DND-41 (cell line): ENCODE data around the gene SKIC8.

Experiments
- ATAC-seq: fragments of 200-7000 bp; cut with Tn5 transposase; 3 replicates; pipeline ENCODE4 v1.9.1; 2021; ENCODE audit warnings: low read depth; ENCODE audit not compliant: insufficient read depth
- DNase-seq: peaks from one replicate; pipeline ENCODE4 v3.0.0-alpha.2; 2020
- H2AFZ ChIP-seq: 2 replicates; pipeline ENCODE4 v1.6.0; 2012; ENCODE audit warnings: low read depth, low read length
- H3K27ac ChIP-seq: 2 replicates; pipeline ENCODE4 v1.5.1; 2012; ENCODE audit warnings: low read length, inconsistent platforms
- H3K27me3 ChIP-seq: fragments of 200-600 bp; sonication (generic); 2 replicates; pipeline ENCODE4 v1.6.0; 2012; ENCODE audit warnings: low read length, mild to moderate bottlenecking, inconsistent platforms; ENCODE audit not compliant: insufficient read depth, poor library complexity
- H3K36me3 ChIP-seq: 2 replicates; pipeline ENCODE4 v1.5.1; 2012; ENCODE audit warnings: low read length, inconsistent platforms; ENCODE audit not compliant: insufficient read depth
- H3K4me1 ChIP-seq: 2 replicates; pipeline ENCODE4 v1.5.1; 2012; ENCODE audit warnings: mild to moderate bottlenecking, low read length; ENCODE audit not compliant: insufficient read depth
- H3K4me2 ChIP-seq: 2 replicates; pipeline ENCODE4 v1.6.0; 2012; ENCODE audit warnings: mild to moderate bottlenecking, moderate library complexity, low read length, inconsistent platforms; ENCODE audit not compliant: insufficient read depth
- H3K4me3 ChIP-seq, 2 experiments: fragments of 200-600 bp in 1 of 2; shearing (Covaris generic) in 1 of 2; 2 replicates each; pipeline ENCODE4 v1.5.1; 2012 to 2016; ENCODE audit warnings: inconsistent platforms in 2 of 2, low read length in 2 of 2, mild to moderate bottlenecking in 2 of 2, low read depth in 1 of 2, moderate library complexity in 1 of 2
- H3K79me2 ChIP-seq: 2 replicates; pipeline ENCODE4 v1.6.0; 2012; ENCODE audit warnings: low read length, inconsistent platforms; ENCODE audit not compliant: insufficient read depth
- H3K9ac ChIP-seq: 2 replicates; pipeline ENCODE4 v1.6.0; 2012; ENCODE audit warnings: low read depth, mild to moderate bottlenecking, inconsistent platforms, low read length, moderate library complexity
- H3K9me3 ChIP-seq: 2 replicates; pipeline ENCODE4 v1.5.1; 2012; ENCODE audit warnings: low read length, moderate library complexity, mild to moderate bottlenecking, inconsistent platforms; ENCODE audit not compliant: insufficient read depth, severe bottlenecking
- H4K20me1 ChIP-seq: 2 replicates; pipeline ENCODE4 v1.6.0; 2012; ENCODE audit warnings: low read length; ENCODE audit not compliant: insufficient read depth
- EZH2 ChIP-seq: IDR thresholded peaks from 3 replicates; pipeline ENCODE4 v1.6.1; 2012; ENCODE audit warnings: borderline replicate concordance, low read depth, mild to moderate bottlenecking, moderate library complexity, low read length, inconsistent platforms; ENCODE audit not compliant: severe bottlenecking
- TF ChIP-seq, protein P1 (sequence below): IDR thresholded peaks from 2 replicates; pipeline ENCODE4 v1.5.1; 2012; ENCODE audit warnings: borderline replicate concordance, low read length, moderate library complexity, mild to moderate bottlenecking; ENCODE audit not compliant: poor library complexity, severe bottlenecking; ENCODE audit errors: extremely low read depth

Gene SKIC8

DNA sequence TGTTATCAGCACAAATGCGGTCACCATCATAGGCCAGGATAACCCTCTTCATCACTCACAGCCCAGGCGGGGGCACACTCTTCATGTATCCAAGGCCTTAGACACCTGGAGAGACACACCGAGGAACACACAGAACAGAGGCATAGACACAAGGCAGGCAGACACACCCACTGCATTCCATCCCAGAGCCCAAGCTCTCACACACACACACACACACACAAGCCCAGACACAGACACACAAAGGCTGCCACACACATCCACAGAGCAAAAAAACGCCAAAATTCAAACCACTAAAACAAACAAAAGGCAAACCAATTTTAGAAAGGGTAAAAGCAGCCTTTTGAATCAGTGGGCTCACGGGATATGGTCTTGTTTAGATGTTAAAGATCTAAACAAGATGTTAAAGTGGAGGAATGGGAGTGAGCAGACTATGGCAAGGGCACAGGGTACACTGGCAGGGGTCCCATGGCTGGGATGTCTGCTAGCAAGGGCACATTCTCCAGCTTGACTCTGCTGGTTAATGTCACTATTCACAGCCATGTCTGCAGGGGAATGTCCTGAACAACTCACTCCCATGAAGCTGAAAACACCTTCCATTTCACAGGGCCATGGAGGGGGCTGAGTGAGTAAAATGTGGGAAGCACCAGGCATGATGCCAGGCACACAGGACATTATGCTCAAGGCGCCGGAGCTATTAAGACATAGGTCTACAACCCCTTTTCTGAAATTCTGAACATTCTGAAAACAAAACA, 25.9 kb upstream of the SKIC8 start:
- Histone ChIP-seq H3K9me3 (no peaks in the 10 kb centered on the region), H3K4me2 (no peak overlapping the region), H4K20me1 (no peaks in the 10 kb centered on the region), H3K4me3 (no peak overlapping the region), H3K27ac (no peak overlapping the region), H3K79me2 (no peaks in the 10 kb centered on the region), H3K9ac (no peak overlapping the region), H3K36me3 (no peaks in the 10 kb centered on the region), H3K27me3 (peaks cover 2% of the 10 kb centered on the region), H3K4me1 (no peaks in the 10 kb centered on the region), H2AFZ (no peak overlapping the region)
- no peak for DNase-seq
- TF ChIP-seq, protein P1, sequence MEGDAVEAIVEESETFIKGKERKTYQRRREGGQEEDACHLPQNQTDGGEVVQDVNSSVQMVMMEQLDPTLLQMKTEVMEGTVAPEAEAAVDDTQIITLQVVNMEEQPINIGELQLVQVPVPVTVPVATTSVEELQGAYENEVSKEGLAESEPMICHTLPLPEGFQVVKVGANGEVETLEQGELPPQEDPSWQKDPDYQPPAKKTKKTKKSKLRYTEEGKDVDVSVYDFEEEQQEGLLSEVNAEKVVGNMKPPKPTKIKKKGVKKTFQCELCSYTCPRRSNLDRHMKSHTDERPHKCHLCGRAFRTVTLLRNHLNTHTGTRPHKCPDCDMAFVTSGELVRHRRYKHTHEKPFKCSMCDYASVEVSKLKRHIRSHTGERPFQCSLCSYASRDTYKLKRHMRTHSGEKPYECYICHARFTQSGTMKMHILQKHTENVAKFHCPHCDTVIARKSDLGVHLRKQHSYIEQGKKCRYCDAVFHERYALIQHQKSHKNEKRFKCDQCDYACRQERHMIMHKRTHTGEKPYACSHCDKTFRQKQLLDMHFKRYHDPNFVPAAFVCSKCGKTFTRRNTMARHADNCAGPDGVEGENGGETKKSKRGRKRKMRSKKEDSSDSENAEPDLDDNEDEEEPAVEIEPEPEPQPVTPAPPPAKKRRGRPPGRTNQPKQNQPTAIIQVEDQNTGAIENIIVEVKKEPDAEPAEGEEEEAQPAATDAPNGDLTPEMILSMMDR = no peak
- TF ChIP-seq EZH2 = no peak
- no peak for ATAC-seq

DNA sequence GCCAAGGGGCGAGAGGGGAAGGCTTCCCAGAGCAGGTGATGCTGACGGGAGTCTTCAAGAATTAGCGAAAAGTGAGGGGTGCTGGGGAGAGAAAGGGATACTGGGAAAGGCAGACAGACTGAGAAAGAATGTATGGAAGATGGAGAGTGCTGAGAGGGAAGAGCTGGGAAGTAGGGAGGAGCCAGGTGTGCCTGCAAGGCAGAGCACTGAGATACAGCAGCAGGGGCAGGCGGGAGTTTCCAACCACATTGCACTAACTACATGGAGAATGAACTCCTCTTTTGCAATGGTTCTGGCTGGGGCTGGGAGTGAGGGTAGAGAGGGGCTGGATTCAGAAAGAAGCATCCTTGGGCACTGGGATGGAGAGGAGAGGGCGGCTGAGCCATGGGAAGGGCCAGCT, 24.7 kb upstream of the SKIC8 start:
- no peak overlapping the region for H3K27ac ChIP-seq
- H4K20me1 ChIP-seq = no peaks in the 10 kb centered on the region
- ATAC-seq = no peak
- no peak overlapping the region for H3K9ac ChIP-seq
- H3K4me1 ChIP-seq = no peaks in the 10 kb centered on the region
- no peaks in the 10 kb centered on the region for H3K9me3 ChIP-seq
- H3K79me2 ChIP-seq = no peaks in the 10 kb centered on the region
- H2AFZ ChIP-seq = no peak overlapping the region
- DNase-seq = no peak
- peaks cover 2% of the 10 kb centered on the region for H3K27me3 ChIP-seq
- no peak for TF ChIP-seq EZH2
- TF ChIP-seq, protein P1 = no peak
- H3K4me3 ChIP-seq = no peak overlapping the region
- no peaks in the 10 kb centered on the region for H3K36me3 ChIP-seq
- no peak overlapping the region for H3K4me2 ChIP-seq

DNA sequence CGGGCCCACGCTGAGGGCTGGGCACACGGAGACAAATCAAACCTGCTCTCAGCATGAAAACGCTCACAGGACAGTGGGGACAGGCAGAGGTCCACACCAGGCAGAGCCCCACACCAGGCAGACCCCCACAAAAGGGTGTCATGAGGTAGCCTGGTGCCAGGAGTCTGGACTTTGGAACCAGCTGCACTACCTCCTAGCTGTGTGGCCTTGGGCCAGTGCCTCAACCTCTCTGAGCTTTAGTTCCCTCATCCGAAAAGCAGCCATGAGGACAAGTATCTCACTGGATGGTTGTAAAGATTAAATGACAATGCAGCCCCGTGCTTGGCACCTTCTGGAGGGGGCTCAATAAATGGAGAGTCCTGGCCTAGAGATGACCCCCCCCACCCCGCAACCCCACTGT, 24.3 kb upstream of the SKIC8 start:
- TF ChIP-seq, protein P1 = no peak
- no peak for TF ChIP-seq EZH2
- H2AFZ ChIP-seq = no peak overlapping the region

More for the DNA sequence above, 24.3 kb upstream of the SKIC8 start:
- Histone ChIP-seq H4K20me1 (no peaks in the 10 kb centered on the region), H3K36me3 (no peaks in the 10 kb centered on the region), H3K79me2 (no peaks in the 10 kb centered on the region), H3K27me3 (peaks cover 2% of the 10 kb centered on the region), H3K4me2 (no peak overlapping the region), H3K4me1 (no peaks in the 10 kb centered on the region), H3K4me3 (no peak overlapping the region), H3K9me3 (no peaks in the 10 kb centered on the region), H3K9ac (no peak overlapping the region), H3K27ac (no peak overlapping the region)
- DNase-seq (no peak), ATAC-seq (no peak)
